Esophagus muscularis mucosa (tissue), 3 donors: ENCODE data around the gene HOGA1.
"Not testable (repeated sequence)": the region's sequence is repeated elsewhere in the genome, so short reads cannot be mapped to it uniquely, and the experiment has no call there.

Experiments used
- CTCF ChIP-seq, 3 experiments: fragments of 200-600 bp in 2 of 3; fragments of 450-650 bp in 1 of 3; sonication (generic) in 2 of 3; IDR thresholded peaks; one replicate each; pipeline ENCODE4 v1.5.1; 2017 to 2019; ENCODE audit warnings: antibody characterized with exemption in 3 of 3, mild to moderate bottlenecking in 2 of 3, moderate library complexity in 1 of 3
- POLR2A ChIP-seq: fragments of 450-650 bp; IDR thresholded peaks from one replicate; pipeline ENCODE4 v1.6.1; 2017; ENCODE audit warnings: antibody characterized with exemption, moderate library complexity, mild to moderate bottlenecking, low read depth
- POLR2AphosphoS5 ChIP-seq, 2 donors: sonication (generic); formaldehyde crosslinking; IDR thresholded peaks; one replicate each; pipeline ENCODE4 v1.6.1; 2017; ENCODE audit warnings: antibody characterized with exemption in 2 of 2

GRCh38 chr10:97639090-97639489 is 54.9 kb downstream of the HOGA1 start:
- not testable (repeated sequence) for TF ChIP-seq POLR2AphosphoS5 (IDR thresholded peaks at IDR 0.05); POLR2A; CTCF (IDR thresholded peaks at IDR 0.05)
